NOMO-1 (cell line): Measurements from ENCODE around the gene GATAD2A.
"Not testable (repeated sequence)": the region's sequence is repeated elsewhere in the genome, so short reads cannot be mapped to it uniquely, and the experiment has no call there.

Experiments used
- DNase-seq, 2 experiments: peaks; one replicate each; lab custom pipeline; 2025; ENCODE audit not compliant: unreplicated experiment in 2 of 2; lab: John Stamatoyannopoulos, UW

Gene GATAD2A

GRCh38 chr19:19385896-19386869, 19.3 kb upstream of the GATAD2A start:
- peak; percentile 45 to 59 for DNase-seq

DNA sequence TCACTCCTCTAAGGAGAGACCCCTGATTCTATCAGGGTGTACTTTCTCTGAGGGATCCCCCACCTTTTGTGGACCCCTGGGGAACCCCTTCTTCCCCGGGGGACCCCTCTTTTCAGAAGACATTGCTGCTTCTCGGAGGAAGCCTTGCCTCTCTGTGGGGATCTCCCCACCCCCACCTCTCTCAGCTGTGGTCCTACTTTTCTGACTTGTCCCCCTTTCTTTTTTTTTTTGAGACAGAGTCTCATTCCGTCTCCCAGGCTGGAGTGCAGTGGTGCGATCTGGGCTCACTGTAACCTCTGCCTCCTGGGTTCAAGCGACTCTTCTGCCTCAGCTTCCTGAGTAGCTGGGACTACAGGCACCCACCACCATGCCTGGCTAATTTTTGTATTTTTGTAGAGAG, 18.4 kb upstream of the GATAD2A start:
- no peak for DNase-seq

- no peak for DNase-seq
Observed at GRCh38 chr19:19388568-19389555, 16.6 kb upstream of the GATAD2A start.

- not testable (repeated sequence) for DNase-seq
Observed at GRCh38 chr19:19389683-19390082, 15.8 kb upstream of the GATAD2A start.

GRCh38 chr19:19394333-19394732, 11.1 kb upstream of the GATAD2A start:
- not testable (repeated sequence) for DNase-seq

GRCh38 chr19:19399733-19400433, 5.6 kb upstream of the GATAD2A start:
- no peak for DNase-seq

- DNase-seq: peak; percentile 55 to 76
Observed at GRCh38 chr19:19402656-19403372, 2.7 kb upstream of the GATAD2A start.

GRCh38 chr19:19403373-19403901, 2.0 kb upstream of the GATAD2A start:
- DNase-seq: peak; percentile 10 to 34

GRCh38 chr19:19405971-19406877, 749 bp downstream of the GATAD2A start:
- no peak for DNase-seq

DNA sequence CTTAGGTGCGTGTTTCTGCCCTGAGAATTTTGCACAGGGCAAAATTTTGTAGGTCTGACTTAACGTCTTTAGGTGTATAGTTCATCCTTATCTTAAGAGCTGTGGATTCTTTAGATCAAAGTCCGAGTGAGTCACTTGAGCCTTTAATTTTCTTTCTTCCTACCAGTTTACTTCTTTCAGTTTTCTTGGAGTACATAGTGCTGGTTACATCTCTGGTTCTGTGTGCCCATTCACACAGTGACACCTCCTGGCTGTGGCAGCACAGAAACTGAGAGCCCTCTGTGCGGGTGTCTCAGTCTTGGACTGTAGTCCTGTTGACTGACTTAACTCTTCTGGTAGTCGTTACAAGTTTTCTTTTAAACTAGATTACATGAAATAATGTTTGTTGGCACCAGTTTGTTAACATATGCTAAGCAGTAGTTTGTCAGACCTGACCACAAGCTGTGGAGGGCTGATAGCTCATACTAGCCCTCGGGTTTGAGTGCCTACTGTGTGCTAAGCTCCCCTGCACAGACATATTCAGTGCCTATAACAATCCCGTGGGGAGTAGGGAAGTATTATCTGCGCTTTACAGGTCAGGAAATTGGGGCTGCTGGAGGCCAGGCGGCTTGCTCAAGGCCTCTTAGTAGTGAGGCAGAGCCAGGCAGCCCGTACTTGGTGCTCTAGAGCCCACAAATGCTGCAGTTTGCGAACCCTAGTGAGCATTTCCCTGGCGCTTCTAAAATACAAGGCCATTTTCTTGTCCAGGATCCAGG, 1.6 kb downstream of the GATAD2A start:
- DNase-seq: peak; percentile 15 to 48

GRCh38 chr19:19407633-19407930, 2.1 kb downstream of the GATAD2A start:
- DNase-seq: no peak

- no peak for DNase-seq
Observed at GRCh38 chr19:19409205-19409604, 3.7 kb downstream of the GATAD2A start.

- DNase-seq: no peak
Observed at GRCh38 chr19:19409631-19410030, 4.2 kb downstream of the GATAD2A start.

- no peak for DNase-seq
Observed at GRCh38 chr19:19410553-19411550, 5.4 kb downstream of the GATAD2A start.

GRCh38 chr19:19416280-19416679, 10.8 kb downstream of the GATAD2A start:
- no peak for DNase-seq

GRCh38 chr19:19417046-19417445, 11.6 kb downstream of the GATAD2A start:
- no peak for DNase-seq
